OCI-LY1 (cell line): Measurements from ENCODE around the gene PAQR8.

ENCODE experiments used
- H2AFZ ChIP-seq: fragments of 200-600 bp; sonication (generic), shearing (Covaris generic); 2 replicates; pipeline ENCODE4 v1.6.0; 2014; ENCODE audit warnings: antibody characterized with exemption, mild to moderate bottlenecking, low read length
- H3F3A ChIP-seq: fragments of 200-600 bp; sonication (generic), shearing (Covaris generic); 2 replicates; pipeline ENCODE4 v1.6.0; 2014; ENCODE audit warnings: mild to moderate bottlenecking, antibody characterized with exemption, low read length, moderate library complexity; ENCODE audit not compliant: insufficient read depth
- H3K27ac ChIP-seq: fragments of 200-600 bp; sonication (generic); 2 replicates; pipeline ENCODE4 v1.5.1; 2014; ENCODE audit warnings: low read length, mixed run types, mild to moderate bottlenecking, low read depth; ENCODE audit not compliant: poor library complexity, severe bottlenecking
- H3K27me3 ChIP-seq: fragments of 200-600 bp; sonication (generic); 2 replicates; pipeline ENCODE4 v1.6.0; 2014; ENCODE audit warnings: antibody characterized with exemption, mild to moderate bottlenecking, low read length, moderate library complexity; ENCODE audit not compliant: insufficient read depth
- H3K36me3 ChIP-seq: fragments of 200-600 bp; sonication (generic); 2 replicates; pipeline ENCODE4 v1.6.1; 2014; ENCODE audit warnings: mild to moderate bottlenecking, antibody characterized with exemption, low read length, moderate library complexity, mixed read lengths; ENCODE audit not compliant: insufficient read depth
- H3K4me1 ChIP-seq: fragments of 200-600 bp; sonication (generic); 2 replicates; pipeline ENCODE4 v1.5.1; 2014; ENCODE audit warnings: mild to moderate bottlenecking, low read length, moderate library complexity; ENCODE audit not compliant: insufficient read depth, severe bottlenecking
- H3K4me2 ChIP-seq: fragments of 200-600 bp; sonication (generic), shearing (Covaris generic); 2 replicates; pipeline ENCODE4 v1.6.1; 2014; ENCODE audit warnings: low read length
- H3K4me3 ChIP-seq: fragments of 200-600 bp; sonication (generic); 2 replicates; pipeline ENCODE4 v1.5.1; 2014; ENCODE audit warnings: low read length, low read depth, mild to moderate bottlenecking, mixed read lengths; ENCODE audit not compliant: poor library complexity, severe bottlenecking
- H3K79me2 ChIP-seq: fragments of 200-600 bp; shearing (Covaris generic); 2 replicates; pipeline ENCODE4 v1.6.1; 2016; ENCODE audit warnings: mixed run types, low read length, mixed read lengths; ENCODE audit not compliant: insufficient read depth
- H3K9ac ChIP-seq: fragments of 200-600 bp; sonication (generic), shearing (Covaris generic); 2 replicates; pipeline ENCODE4 v1.6.1; 2014; ENCODE audit warnings: mild to moderate bottlenecking, low read length, mixed read lengths
- H3K9me2 ChIP-seq: fragments of 200-600 bp; sonication (generic), shearing (Covaris generic); 2 replicates; pipeline ENCODE4 v1.6.1; 2014; ENCODE audit warnings: low read depth, mild to moderate bottlenecking, low read length, mixed read lengths
- H3K9me3 ChIP-seq: fragments of 200-600 bp; shearing (Covaris generic); 2 replicates; pipeline ENCODE4 v1.6.1; 2014; ENCODE audit warnings: low read length, mixed read lengths
- H4K20me1 ChIP-seq: fragments of 200-600 bp; sonication (generic), shearing (Covaris generic); 2 replicates; pipeline ENCODE4 v1.6.0; 2016; ENCODE audit warnings: mild to moderate bottlenecking, low read length; ENCODE audit not compliant: insufficient read depth
- EZH2 ChIP-seq: fragments of 200-600 bp; sonication (generic), shearing (Covaris generic); IDR thresholded peaks from 2 replicates; pipeline ENCODE4 v1.8.0; 2017; ENCODE audit warnings: borderline replicate concordance, mixed run types, mild to moderate bottlenecking, antibody characterized with exemption, low read length, moderate library complexity, mixed read lengths
- TF ChIP-seq, protein P1 (sequence below): fragments of 200-600 bp; sonication (generic), shearing (Covaris generic); IDR thresholded peaks from 2 replicates; pipeline ENCODE4 v1.5.1; 2017; ENCODE audit warnings: mild to moderate bottlenecking, antibody characterized with exemption, low read length, moderate library complexity, mixed read lengths

The PAQR8 gene

DNA sequence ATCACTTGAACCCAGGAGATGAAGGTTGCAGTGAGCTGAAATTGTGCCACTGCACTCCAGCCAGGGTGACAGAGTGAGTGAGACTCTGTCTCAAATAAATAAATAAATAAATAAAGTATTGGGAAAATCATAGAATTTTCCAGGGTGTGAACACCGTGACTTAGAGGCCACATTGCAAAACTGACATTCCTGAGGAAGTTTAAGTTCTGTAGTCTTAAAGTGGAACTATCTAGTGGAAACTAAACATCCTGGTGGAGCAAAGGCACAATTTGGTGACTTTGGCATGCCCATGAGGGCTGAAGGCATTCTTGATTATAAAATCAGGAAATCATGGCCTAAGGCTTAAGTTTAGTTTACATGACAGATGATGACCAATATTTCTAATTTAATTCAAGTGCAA is 44.7 kb upstream of the PAQR8 start:
- Histone ChIP-seq H3K4me2 (no peak overlapping the region), H3K9ac (no peak overlapping the region), H2AFZ (no peak overlapping the region)

DNA sequence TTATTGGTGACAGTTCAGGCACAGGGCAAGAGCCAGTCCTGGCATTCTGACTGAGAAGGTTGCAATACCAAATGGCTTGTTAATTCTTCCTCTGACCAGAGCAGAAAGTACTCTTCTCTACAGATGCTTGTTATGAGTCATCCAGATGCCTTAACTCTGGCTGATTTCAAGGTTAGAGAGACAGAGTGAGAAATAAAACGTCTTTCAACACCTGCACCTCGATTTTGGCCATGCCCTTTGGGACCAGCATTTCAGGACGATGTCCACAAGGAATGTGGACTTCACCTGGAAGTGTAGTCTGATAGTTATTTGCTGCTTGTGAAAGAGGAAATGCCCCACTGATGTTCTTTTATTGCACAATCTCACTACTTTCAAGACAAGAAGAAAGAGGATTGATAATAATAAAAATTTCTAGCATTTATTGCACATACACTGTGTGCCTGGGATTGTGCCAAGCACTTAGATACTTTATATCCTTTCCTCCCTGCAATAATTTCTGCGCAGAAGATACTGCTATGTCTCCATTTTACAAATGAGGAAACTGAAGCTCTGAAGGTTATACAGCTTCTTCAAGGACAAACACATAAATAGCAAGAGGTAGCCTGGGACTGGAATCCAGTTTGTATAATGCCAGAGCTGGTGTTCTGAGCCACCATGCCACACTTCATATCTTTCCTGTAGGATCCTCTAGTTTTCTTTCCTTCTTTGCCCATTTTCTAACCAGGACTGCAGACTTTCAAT is 43.9 kb upstream of the PAQR8 start:
- H3K9ac ChIP-seq: no peak overlapping the region
- H3K9me3 ChIP-seq: no peaks in the 10 kb centered on the region
- H3K4me3 ChIP-seq: no peak overlapping the region
- no peak overlapping the region for H3K4me2 ChIP-seq
- H4K20me1 ChIP-seq: no peaks in the 10 kb centered on the region
- H2AFZ ChIP-seq: peak overlapping the region; percentile 72; the same call in 1 of the 2 replicates
- H3K9me2 ChIP-seq: no peaks in the 10 kb centered on the region
- H3K4me1 ChIP-seq: peaks cover 35% of the 10 kb centered on the region
- H3F3A ChIP-seq: no peaks in the 10 kb centered on the region
- TF ChIP-seq, protein P1, sequence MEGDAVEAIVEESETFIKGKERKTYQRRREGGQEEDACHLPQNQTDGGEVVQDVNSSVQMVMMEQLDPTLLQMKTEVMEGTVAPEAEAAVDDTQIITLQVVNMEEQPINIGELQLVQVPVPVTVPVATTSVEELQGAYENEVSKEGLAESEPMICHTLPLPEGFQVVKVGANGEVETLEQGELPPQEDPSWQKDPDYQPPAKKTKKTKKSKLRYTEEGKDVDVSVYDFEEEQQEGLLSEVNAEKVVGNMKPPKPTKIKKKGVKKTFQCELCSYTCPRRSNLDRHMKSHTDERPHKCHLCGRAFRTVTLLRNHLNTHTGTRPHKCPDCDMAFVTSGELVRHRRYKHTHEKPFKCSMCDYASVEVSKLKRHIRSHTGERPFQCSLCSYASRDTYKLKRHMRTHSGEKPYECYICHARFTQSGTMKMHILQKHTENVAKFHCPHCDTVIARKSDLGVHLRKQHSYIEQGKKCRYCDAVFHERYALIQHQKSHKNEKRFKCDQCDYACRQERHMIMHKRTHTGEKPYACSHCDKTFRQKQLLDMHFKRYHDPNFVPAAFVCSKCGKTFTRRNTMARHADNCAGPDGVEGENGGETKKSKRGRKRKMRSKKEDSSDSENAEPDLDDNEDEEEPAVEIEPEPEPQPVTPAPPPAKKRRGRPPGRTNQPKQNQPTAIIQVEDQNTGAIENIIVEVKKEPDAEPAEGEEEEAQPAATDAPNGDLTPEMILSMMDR: no peak
- TF ChIP-seq EZH2: no peak
- H3K27ac ChIP-seq: peak overlapping the region; percentile 51
- no peaks in the 10 kb centered on the region for H3K79me2 ChIP-seq
- H3K27me3 ChIP-seq: no peaks in the 10 kb centered on the region
- no peaks in the 10 kb centered on the region for H3K36me3 ChIP-seq

More for the DNA sequence above, 44.7 kb upstream of the PAQR8 start:
- no peaks in the 10 kb centered on the region for H3K79me2 ChIP-seq
- H3K4me3 ChIP-seq: no peak overlapping the region
- H3K27ac ChIP-seq: no peak overlapping the region
- no peaks in the 10 kb centered on the region for H4K20me1 ChIP-seq
- no peaks in the 10 kb centered on the region for H3K9me2 ChIP-seq
- no peaks in the 10 kb centered on the region for H3K36me3 ChIP-seq
- TF ChIP-seq EZH2: no peak
- TF ChIP-seq, protein P1: no peak
- peaks cover 27% of the 10 kb centered on the region for H3K4me1 ChIP-seq
- no peaks in the 10 kb centered on the region for H3F3A ChIP-seq
- H3K9me3 ChIP-seq: no peaks in the 10 kb centered on the region
- no peaks in the 10 kb centered on the region for H3K27me3 ChIP-seq

DNA sequence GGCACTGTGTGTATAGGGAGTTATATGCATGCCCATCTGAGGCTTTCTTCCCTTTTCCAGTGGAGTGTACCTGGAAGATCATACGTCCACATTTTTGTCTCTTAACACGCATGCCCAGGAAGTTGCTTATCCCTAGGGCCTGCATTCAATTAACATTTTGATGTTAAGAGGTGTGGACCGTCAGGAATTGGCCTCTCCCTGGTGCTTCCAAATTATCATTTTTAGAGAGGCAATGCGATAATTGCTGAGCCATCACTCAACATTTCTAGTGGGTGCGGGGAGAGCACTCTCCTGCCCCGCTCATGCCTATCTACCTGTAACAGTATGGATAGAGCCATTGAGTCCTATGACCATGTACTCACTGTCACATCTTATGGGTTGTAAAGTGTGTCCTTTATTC is 37.8 kb upstream of the PAQR8 start:
- Histone ChIP-seq H3K27me3 (no peaks in the 10 kb centered on the region), H3K4me2 (no peak overlapping the region), H3K9ac (no peak overlapping the region), H3K9me3 (no peaks in the 10 kb centered on the region), H3F3A (no peaks in the 10 kb centered on the region), H2AFZ (no peak overlapping the region), H4K20me1 (no peaks in the 10 kb centered on the region), H3K4me1 (peaks cover 25% of the 10 kb centered on the region), H3K4me3 (no peak overlapping the region), H3K79me2 (no peaks in the 10 kb centered on the region), H3K36me3 (no peaks in the 10 kb centered on the region), H3K27ac (no peak overlapping the region), H3K9me2 (no peaks in the 10 kb centered on the region)
- no peak for TF ChIP-seq EZH2
- TF ChIP-seq, protein P1: no peak
